Breast epithelium (tissue), 3 donors: ENCODE data around the gene OTUD3.

Source experiments
- CTCF ChIP-seq, 3 donors: fragments of 450-650 bp; IDR thresholded peaks; one replicate each; pipeline ENCODE4 v1.5.1; 2016 to 2017; ENCODE audit warnings: antibody characterized with exemption in 3 of 3, mild to moderate bottlenecking in 3 of 3, moderate library complexity in 3 of 3
- POLR2A ChIP-seq: fragments of 450-650 bp; IDR thresholded peaks from one replicate; pipeline ENCODE4 v1.6.1; 2016; ENCODE audit warnings: antibody characterized with exemption, mild to moderate bottlenecking, moderate library complexity
- POLR2AphosphoS5 ChIP-seq, 3 donors: sonication (generic); formaldehyde crosslinking; IDR thresholded peaks; one replicate each; pipeline ENCODE4 v1.6.1; 2017; ENCODE audit warnings: antibody characterized with exemption in 3 of 3

GRCh38 chr1:19960591-19960990 is 78.4 kb downstream of the OTUD3 start:
- TF ChIP-seq CTCF (IDR thresholded peaks at IDR 0.05) (no peak), POLR2AphosphoS5 (IDR thresholded peaks at IDR 0.05) (no peak), POLR2A (no peak)
